GM12878 (cell line): ENCODE results near the gene PLB1. TPM values are rescaled to one million over a fixed set of nuclear protein-coding genes. Genes with fewer than 3 reads are reported as not detected.
A peak's percentile ranks its signal among the peaks of the same experiment; 100 is the strongest.

Source experiments
- BHLHE40 ChIP-seq, 2 experiments: fragments of 450-650 bp in 1 of 2; IDR thresholded peaks; 2 replicates each; pipeline ENCODE4 v1.6.1; 2011 to 2017; ENCODE audit warnings: low read depth in 2 of 2, borderline replicate concordance in 1 of 2, improper control_type of control experiment in 1 of 2, low read length in 1 of 2, mild to moderate bottlenecking in 1 of 2
- BRCA1 ChIP-seq: IDR thresholded peaks from 2 replicates; pipeline ENCODE4 v1.6.1; 2011; ENCODE audit warnings: low read depth, low read length, improper control_type of control experiment
- CBX5 ChIP-seq: sonication (generic); IDR thresholded peaks from 2 replicates; pipeline ENCODE4 v1.6.1; 2016; ENCODE audit warnings: low read depth, moderate library complexity, mild to moderate bottlenecking, inconsistent platforms
- CEBPZ ChIP-seq: fragments of 150-350 bp; IDR thresholded peaks from 2 replicates; pipeline ENCODE4 v1.6.1; 2016; ENCODE audit warnings: low read depth, low read length
- CHD2 ChIP-seq: IDR thresholded peaks from 2 replicates; pipeline ENCODE4 v1.6.1; 2011; ENCODE audit warnings: low read depth, low read length, improper control_type of control experiment, borderline replicate concordance
- CUX1 ChIP-seq: IDR thresholded peaks from 2 replicates; pipeline ENCODE4 v1.6.1; 2012; ENCODE audit warnings: improper control_type of control experiment, low read depth, low read length; ENCODE audit not compliant: insufficient replicate concordance
- EGR1 ChIP-seq, 2 experiments: IDR thresholded peaks; 1 replicate in 1 of 2; 2 replicates in 1 of 2; pipeline ENCODE4 v1.6.1; 2011 to 2012; ENCODE audit warnings: low read depth in 2 of 2, low read length in 2 of 2, borderline replicate concordance in 1 of 2, mild to moderate bottlenecking in 1 of 2, moderate library complexity in 1 of 2
- ELK1 ChIP-seq: IDR thresholded peaks from 2 replicates; pipeline ENCODE4 v1.6.1; 2012; ENCODE audit warnings: low read depth, low read length, improper control_type of control experiment
- MTA3 ChIP-seq: IDR thresholded peaks from 2 replicates; pipeline ENCODE4 v1.6.1; 2012; ENCODE audit warnings: low read length, inconsistent platforms, borderline replicate concordance
- PAX5 ChIP-seq: IDR thresholded peaks from 2 replicates; pipeline ENCODE4 v1.6.1; 2011; ENCODE audit warnings: low read depth, low read length, borderline replicate concordance
- RAD21 ChIP-seq: IDR thresholded peaks from 2 replicates; pipeline ENCODE4 v1.6.1; 2011; ENCODE audit warnings: mild to moderate bottlenecking, low read depth, low read length, moderate library complexity; ENCODE audit not compliant: insufficient read depth
- RAD51 ChIP-seq: fragments of 450-650 bp; IDR thresholded peaks from 2 replicates; pipeline ENCODE4 v1.6.1; 2016; ENCODE audit warnings: moderate library complexity, mild to moderate bottlenecking, inconsistent platforms
- RFX5 ChIP-seq: IDR thresholded peaks from 2 replicates; pipeline ENCODE4 v1.6.1; 2011; ENCODE audit warnings: low read depth, low read length, improper control_type of control experiment
- SMAD1 ChIP-seq: fragments of 450-650 bp; IDR thresholded peaks from 2 replicates; pipeline ENCODE4 v1.6.1; 2018; ENCODE audit warnings: mild to moderate bottlenecking, low read depth; ENCODE audit not compliant: partially characterized antibody
- SMARCA5 ChIP-seq: fragments of 450-650 bp; IDR thresholded peaks from 2 replicates; pipeline ENCODE4 v1.6.1; 2017; ENCODE audit warnings: mild to moderate bottlenecking
- SPI1 ChIP-seq: IDR thresholded peaks from 2 replicates; pipeline ENCODE4 v1.6.1; 2011; ENCODE audit warnings: low read depth, mild to moderate bottlenecking, low read length, moderate library complexity, borderline replicate concordance; ENCODE audit not compliant: insufficient read depth
- TAF1 ChIP-seq: IDR thresholded peaks from 2 replicates; pipeline ENCODE4 v1.6.1; 2011; ENCODE audit warnings: mild to moderate bottlenecking, low read depth, low read length, borderline replicate concordance
- TCF12 ChIP-seq: IDR thresholded peaks from 2 replicates; pipeline ENCODE4 v1.6.1; 2011; ENCODE audit warnings: low read depth, mild to moderate bottlenecking, low read length
- ZZZ3 ChIP-seq: IDR thresholded peaks from 2 replicates; pipeline ENCODE4 v1.6.1; 2011; ENCODE audit warnings: low read depth; ENCODE audit not compliant: control insufficient read depth, insufficient read length
- polyA plus RNA-seq, 11 experiments: library from polyadenylated mRNA; depleted of rRNA in 4 of 11; unstranded in 6 of 11; stranded (reverse) in 5 of 11; fragments of >200 nt; fragmentation: Nextera tagmentation in 4 of 11; fragmentation: Illumina TruSeq in 1 of 11; extraction: Ambion mirVana in 4 of 11; extraction: Trizol in 1 of 11; gene quantifications; 1 replicate in 1 of 11; 2 replicates in 10 of 11; pipeline versions ENCODE4 v1.2.1 to v1.2.3, GENCODE V29; 2011 to 2016; ENCODE audit warnings: inconsistent platforms in 2 of 11, missing spikeins in 2 of 11, low read depth in 1 of 11
- total RNA-seq, 4 experiments: library from RNA; depleted of rRNA in 3 of 4; stranded (reverse); fragments of >200 nt in 3 of 4; fragmentation: Illumina TruSeq in 1 of 4; extraction: Trizol in 1 of 4; gene quantifications; 2 replicates each; pipeline versions ENCODE4 v1.2.1 to v1.2.3, GENCODE V29; 2013 to 2021
- TF ChIP-seq, protein P1 (sequence below): IDR thresholded peaks from 2 replicates; pipeline ENCODE4 v1.6.1; 2011; ENCODE audit warnings: low read depth, mild to moderate bottlenecking, low read length, moderate library complexity, borderline replicate concordance; ENCODE audit errors: extremely low read depth

Gene PLB1
- total and polyA plus RNA-seq, 10 of the 15 experiments (the other 5 are each of a cell fraction or from before 2014, with no cell fraction given) = 0.03 to 0.49 (median 0.28) TPM

DNA sequence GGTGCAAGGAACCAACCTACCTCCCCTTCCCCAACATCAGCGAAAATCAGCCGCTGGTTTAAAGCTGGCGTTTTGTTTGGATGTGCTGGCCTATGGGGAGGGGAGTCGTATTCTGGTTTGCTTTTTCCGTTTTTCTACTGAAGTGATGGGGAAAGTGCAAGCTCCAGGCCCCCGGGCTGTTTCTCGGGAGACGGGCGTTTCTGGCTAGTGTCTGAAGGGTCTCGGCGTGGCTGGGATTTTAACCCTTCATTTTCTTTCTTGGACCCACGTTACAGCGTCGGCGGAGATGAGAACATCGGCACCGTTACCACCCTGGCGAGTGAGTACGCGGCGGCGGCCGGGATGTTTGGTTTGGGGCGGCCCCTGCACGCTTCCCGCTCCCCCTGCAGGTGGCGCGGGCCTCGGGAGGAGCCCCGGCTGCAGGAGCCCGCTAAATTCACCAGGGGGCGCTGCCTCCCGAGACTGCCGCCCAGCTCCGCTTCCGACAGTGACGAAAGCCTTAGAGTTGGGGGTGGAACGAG is 70.7 kb downstream of the PLB1 start (continued):
- TF ChIP-seq SMARCA5 = peak; percentile 97
- TF ChIP-seq RFX5 = no peak
- TF ChIP-seq CHD2 = 0 out of 2 replicates have a peak, but pooled peaks have one; percentile 19
- no peak for TF ChIP-seq SMAD1
- peak; percentile 70 to 77; a peak in 3 of 4 replicates for TF ChIP-seq BHLHE40 (IDR thresholded peaks at IDR 0.05; ENCODE audit: borderline replicate concordance in 1 of 2, low read depth in 2 of 2, low read length in 1 of 2)
- TF ChIP-seq PAX5 = peak; percentile 20; the same call in 1 of the 2 replicates
- TF ChIP-seq ZZZ3 = no peak
- no peak for TF ChIP-seq MTA3
- no peak for TF ChIP-seq RAD51
- no peak for TF ChIP-seq SPI1
- no peak for TF ChIP-seq CUX1
- TF ChIP-seq, protein P1, sequence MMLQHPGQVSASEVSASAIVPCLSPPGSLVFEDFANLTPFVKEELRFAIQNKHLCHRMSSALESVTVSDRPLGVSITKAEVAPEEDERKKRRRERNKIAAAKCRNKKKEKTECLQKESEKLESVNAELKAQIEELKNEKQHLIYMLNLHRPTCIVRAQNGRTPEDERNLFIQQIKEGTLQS = peak; percentile 53; the same call in 1 of the 2 replicates
- TF ChIP-seq BRCA1 = no peak
- 0 out of 2 replicates have a peak, but pooled peaks have one; percentile 20 for TF ChIP-seq ELK1
- peak; percentile 36; the same call in 1 of the 2 replicates for TF ChIP-seq CBX5
- TF ChIP-seq TCF12 = peak; percentile 46; the same call in 1 of the 2 replicates
- TF ChIP-seq TAF1 = no peak
- peak in 1 of 2 experiments; percentile 27; a peak in 1 of 3 replicates for TF ChIP-seq EGR1 (IDR thresholded peaks at IDR 0.05; ENCODE audit: borderline replicate concordance in 1 of 2, low read depth in 2 of 2, low read length in 2 of 2)
- no peak for TF ChIP-seq CEBPZ
- peak; percentile 91 for TF ChIP-seq RAD21
